Kidney epithelial cell (primary cell): ENCODE results near the gene COL4A4. TPM values are rescaled to one million over a fixed set of nuclear protein-coding genes. Genes with fewer than 3 reads are reported as not detected.

ENCODE experiments used
- DNase-seq: peaks from one replicate; pipeline ENCODE4 v3.0.0-alpha.2; 2010; ENCODE audit warnings: low read depth
- H3K27me3 ChIP-seq: 2 replicates; pipeline ENCODE4 v1.6.0; 2011; ENCODE audit warnings: low read length; ENCODE audit not compliant: control insufficient read depth, insufficient read depth
- H3K36me3 ChIP-seq: 2 replicates; pipeline ENCODE4 v1.5.1; 2011; ENCODE audit warnings: low read length; ENCODE audit not compliant: control insufficient read depth, insufficient read depth
- H3K4me3 ChIP-seq: 2 replicates; pipeline ENCODE4 v1.5.1; 2011; ENCODE audit warnings: low read depth, mild to moderate bottlenecking, control low read depth, low read length
- total RNA-seq: library from RNA; depleted of rRNA; stranded (reverse); fragments of >200 nt; gene quantifications from 2 replicates; pipeline ENCODE4 v1.2.3, GENCODE V29; 2015
- TF ChIP-seq, protein P1 (sequence below): IDR thresholded peaks from 2 replicates; pipeline ENCODE4 v1.5.1; 2011; ENCODE audit warnings: mild to moderate bottlenecking, moderate library complexity, low read length, control low read depth, inconsistent platforms; ENCODE audit not compliant: insufficient read depth, poor library complexity, severe bottlenecking

Gene COL4A4
- total RNA-seq, 1 donor from 2014 or later = 3.4 TPM

DNA sequence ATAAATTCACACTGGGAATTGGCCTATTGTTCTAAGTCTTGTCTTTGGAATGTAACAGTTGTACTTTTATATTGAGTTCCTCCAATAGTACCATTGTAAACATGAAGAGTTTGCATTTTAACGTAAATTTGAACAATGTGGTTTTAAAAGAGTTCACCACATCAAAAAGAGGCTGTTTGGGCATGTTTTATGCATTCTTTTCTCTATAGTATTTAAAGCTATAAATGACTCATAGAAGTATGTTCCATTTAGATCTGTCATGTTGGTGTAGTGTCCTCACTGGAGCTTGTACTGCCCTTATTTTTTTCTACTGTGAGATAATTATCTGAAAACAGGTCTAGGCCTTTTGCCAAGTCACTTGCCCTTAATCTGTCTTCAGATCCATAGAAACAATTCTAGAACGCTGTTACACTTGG is 186.2 kb downstream of the COL4A4 start:
- Histone ChIP-seq H3K4me3 (no peak overlapping the region), H3K27me3 (no peaks in the 10 kb centered on the region), H3K36me3 (no peaks in the 10 kb centered on the region)
- TF ChIP-seq, protein P1, sequence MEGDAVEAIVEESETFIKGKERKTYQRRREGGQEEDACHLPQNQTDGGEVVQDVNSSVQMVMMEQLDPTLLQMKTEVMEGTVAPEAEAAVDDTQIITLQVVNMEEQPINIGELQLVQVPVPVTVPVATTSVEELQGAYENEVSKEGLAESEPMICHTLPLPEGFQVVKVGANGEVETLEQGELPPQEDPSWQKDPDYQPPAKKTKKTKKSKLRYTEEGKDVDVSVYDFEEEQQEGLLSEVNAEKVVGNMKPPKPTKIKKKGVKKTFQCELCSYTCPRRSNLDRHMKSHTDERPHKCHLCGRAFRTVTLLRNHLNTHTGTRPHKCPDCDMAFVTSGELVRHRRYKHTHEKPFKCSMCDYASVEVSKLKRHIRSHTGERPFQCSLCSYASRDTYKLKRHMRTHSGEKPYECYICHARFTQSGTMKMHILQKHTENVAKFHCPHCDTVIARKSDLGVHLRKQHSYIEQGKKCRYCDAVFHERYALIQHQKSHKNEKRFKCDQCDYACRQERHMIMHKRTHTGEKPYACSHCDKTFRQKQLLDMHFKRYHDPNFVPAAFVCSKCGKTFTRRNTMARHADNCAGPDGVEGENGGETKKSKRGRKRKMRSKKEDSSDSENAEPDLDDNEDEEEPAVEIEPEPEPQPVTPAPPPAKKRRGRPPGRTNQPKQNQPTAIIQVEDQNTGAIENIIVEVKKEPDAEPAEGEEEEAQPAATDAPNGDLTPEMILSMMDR = no peak
- DNase-seq = peak; percentile 28

DNA sequence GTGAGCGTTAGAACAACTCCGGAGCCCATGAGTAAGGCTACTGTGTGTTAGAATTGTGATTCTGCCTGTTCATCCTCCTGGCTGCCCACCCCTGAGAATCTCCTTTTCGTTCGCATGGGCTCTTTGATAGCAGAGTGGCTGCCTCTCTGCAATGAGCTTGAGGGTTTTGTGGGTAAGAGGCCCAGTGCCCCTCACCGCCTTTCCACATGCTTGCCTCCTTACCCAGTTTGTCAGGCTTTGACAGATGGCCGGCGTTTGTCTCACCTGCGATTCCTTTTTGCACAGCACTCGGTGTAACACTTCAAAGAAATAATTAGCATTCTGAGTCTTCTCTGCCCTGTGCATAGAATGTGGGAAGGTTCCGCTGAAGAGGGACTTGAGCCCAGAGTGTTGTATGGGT is 190.2 kb downstream of the COL4A4 start:
- no peaks in the 10 kb centered on the region for H3K36me3 ChIP-seq
- H3K27me3 ChIP-seq = no peaks in the 10 kb centered on the region
- DNase-seq = no peak
- no peak overlapping the region for H3K4me3 ChIP-seq
- TF ChIP-seq, protein P1 = no peak

DNA sequence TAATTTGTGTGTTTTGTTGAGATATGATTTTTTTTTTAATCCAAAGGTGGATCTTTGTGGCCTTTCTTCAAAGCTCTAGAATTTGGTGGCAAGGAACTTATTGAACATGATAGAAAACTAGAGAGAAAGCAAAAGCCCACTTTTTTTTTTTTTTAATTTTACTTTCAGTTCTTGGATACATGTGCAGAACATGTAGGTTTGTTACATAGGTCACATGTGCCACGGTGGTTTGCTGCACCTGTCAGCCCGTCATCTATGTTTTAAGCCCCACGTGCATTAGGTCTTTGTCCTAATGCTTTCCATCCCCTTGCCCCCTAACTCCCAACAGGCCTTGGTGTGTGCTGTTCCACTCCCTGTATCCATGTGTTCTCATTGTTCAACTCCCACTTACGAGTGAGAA is 192.2 kb downstream of the COL4A4 start:
- Histone ChIP-seq H3K27me3 (no peaks in the 10 kb centered on the region), H3K36me3 (no peaks in the 10 kb centered on the region), H3K4me3 (no peak overlapping the region)
- TF ChIP-seq, protein P1 = no peak
- DNase-seq = no peak

DNA sequence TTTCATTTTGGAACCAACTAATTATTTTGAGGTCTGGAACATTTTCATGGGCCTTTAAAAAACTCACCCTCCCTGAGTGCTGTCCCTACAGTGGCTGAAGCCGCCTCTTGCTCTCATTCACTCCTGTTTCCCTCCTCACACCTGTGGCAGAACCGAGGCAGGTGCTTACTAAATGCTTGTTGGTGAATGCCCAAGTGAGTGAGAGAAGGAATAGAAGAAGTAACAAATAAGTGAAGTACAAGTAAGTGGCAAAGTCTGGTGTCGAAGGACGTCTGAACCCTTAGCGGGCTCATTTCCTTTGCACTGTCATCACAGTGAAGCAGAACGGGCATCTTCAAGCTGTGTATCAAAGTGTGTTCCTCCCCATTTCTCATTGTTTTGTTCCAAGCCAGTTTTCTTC is 192.9 kb downstream of the COL4A4 start:
- H3K4me3 ChIP-seq = no peak overlapping the region
- TF ChIP-seq, protein P1 = no peak
- no peaks in the 10 kb centered on the region for H3K27me3 ChIP-seq
- no peak for DNase-seq
- H3K36me3 ChIP-seq = no peaks in the 10 kb centered on the region

DNA sequence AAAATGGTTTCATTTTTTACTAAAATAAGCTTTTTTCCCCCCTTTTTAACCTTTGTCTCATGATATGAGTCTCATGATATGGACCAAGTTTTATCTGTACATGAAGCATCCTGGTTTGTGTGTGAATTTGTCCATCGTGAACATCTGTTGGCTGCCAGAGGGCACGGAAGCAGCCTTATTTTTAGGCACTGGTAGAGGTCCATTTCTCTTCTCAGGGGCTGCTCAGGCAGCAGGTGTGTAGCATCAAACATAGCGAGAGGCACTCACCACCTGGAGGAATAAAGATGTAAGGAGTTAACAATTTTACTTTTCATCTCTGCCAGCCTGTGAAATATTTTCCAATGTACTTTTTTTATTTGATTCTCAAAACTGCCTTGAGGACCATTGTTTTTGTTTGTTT is 193.6 kb downstream of the COL4A4 start:
- TF ChIP-seq, protein P1 = no peak
- H3K36me3 ChIP-seq = no peaks in the 10 kb centered on the region
- DNase-seq = no peak
- no peak overlapping the region for H3K4me3 ChIP-seq
- H3K27me3 ChIP-seq = no peaks in the 10 kb centered on the region

DNA sequence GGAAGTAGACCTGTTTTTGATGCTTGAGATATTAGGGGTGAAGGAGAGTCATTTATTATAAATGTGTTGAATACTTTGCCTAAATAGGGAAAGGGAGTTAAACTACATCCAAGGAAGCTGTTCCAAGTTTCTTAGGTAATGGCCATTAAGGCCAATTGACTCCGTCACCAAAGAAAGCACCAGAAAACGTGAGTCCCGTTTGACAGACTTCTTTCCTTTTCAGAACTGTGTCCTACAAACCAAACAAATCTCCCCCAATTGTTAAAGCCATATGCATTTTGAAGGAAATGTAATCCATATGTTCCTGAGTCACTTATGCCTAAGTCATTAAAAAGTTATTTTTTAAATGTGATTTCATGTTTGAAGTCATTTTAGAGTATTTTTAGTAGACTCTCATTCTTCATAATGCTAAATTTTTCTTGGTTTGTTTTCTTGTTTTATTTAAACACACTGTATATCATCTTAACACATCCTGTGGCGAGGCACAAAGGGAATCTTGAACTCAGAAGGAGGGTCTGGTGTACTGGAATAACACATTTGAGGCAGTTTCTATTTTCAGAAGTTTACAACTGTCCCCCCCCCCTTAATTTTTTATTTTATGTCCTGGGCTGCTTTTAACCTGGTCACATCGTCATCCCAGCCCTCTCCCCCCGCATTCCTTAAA is 194.5 kb downstream of the COL4A4 start:
- Histone ChIP-seq H3K27me3 (no peaks in the 10 kb centered on the region), H3K36me3 (no peaks in the 10 kb centered on the region), H3K4me3 (no peak overlapping the region)
- TF ChIP-seq, protein P1 = no peak
- DNase-seq = no peak
